Measurements from ENCODE around the gene MUC6.

The MUC6 gene

DNA sequence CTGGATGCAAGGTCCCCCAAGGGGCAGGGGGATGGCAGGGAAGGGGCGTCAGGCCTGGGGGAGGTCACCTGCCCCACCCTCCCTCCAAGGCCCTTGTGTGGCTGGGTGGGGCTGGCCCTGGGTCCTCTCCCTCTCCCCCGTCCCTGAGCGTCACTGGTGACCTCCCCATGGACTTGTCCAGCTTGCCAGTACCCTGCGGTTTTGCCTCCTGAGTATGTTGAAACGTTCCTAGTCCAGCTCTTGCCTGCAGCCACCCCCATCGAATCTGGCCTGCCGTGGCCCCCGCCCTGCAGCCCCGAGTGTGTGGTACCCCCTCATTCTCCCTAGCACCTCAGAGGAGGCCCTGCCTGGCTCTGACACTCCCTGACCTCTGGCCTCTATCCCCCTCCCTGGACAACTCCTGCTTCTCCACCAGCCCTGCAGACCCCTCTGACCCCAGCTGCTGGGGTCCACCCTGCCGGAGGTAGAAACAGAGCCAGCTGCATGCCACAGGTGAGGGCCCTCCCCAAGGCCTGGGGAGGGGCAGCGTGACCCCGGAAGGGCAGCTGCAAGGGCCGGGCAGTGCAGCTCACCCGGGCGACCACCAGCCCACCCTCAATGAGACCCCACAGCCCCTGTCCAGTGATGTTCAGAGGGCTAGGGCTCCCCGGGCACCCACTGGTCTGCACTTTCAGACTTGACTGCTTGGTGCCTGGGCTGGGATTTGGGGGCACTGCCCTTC, 4.1 kb upstream of the MUC6 start:
- TF ChIP-seq, protein P1, sequence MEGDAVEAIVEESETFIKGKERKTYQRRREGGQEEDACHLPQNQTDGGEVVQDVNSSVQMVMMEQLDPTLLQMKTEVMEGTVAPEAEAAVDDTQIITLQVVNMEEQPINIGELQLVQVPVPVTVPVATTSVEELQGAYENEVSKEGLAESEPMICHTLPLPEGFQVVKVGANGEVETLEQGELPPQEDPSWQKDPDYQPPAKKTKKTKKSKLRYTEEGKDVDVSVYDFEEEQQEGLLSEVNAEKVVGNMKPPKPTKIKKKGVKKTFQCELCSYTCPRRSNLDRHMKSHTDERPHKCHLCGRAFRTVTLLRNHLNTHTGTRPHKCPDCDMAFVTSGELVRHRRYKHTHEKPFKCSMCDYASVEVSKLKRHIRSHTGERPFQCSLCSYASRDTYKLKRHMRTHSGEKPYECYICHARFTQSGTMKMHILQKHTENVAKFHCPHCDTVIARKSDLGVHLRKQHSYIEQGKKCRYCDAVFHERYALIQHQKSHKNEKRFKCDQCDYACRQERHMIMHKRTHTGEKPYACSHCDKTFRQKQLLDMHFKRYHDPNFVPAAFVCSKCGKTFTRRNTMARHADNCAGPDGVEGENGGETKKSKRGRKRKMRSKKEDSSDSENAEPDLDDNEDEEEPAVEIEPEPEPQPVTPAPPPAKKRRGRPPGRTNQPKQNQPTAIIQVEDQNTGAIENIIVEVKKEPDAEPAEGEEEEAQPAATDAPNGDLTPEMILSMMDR (IDR thresholded peaks at IDR 0.05; ENCODE audit: borderline replicate concordance, insufficient read depth, low read depth, low read length), result no peak
- no peak overlapping the region for H3K4me3 ChIP-seq (ENCODE audit: low read depth, low read length)

DNA sequence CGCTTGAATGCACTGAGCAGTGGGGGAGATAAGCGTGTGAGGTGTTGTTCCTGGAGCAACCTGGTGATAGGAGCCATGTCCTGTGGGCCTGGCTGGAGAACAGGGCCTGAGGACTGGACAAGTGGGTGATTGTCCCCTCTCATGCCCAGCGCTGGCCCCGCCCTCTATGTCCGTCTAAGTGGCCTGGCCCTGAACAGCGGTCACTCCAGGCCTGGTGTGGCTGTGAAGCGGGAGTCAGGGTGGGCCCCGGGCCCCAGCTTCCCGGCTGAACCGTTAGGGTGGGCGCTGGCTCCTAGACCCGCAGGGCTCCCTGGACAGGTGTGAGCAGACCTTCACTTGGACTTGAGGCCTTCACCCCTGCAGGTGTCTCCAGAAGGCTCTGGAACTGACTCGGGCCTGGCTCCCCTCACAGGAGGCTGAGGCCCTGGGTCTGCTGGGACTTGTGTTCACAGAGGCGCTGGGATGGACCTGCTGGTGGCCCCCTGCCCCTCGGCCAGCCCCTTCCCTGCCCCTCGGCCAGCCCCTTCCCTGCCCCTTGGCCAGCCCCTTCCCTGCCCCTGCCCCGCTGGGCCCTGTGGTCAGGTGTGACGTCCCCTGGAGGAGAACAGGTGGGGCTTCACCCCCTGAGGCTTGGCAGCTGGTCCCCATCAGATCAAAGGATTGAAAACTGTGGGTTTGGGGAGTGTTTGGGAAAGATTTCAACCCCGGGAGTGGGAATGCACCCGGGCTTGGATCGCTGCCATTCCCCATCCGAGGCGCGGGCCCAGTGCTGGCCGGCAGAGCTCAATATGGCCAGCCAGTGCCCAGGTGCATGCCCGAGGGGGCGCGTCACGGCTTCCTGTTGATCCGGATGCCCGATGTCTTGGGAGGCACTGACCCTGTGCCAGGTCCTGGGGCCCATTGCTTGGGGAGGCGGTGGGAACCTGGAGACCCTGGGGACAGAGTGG, 3.2 kb upstream of the MUC6 start:
- no peak overlapping the region for H3K4me3 ChIP-seq (ENCODE audit: low read depth, low read length)
- TF ChIP-seq, protein P1 (IDR thresholded peaks at IDR 0.05; ENCODE audit: borderline replicate concordance, insufficient read depth, low read depth, low read length), result no peak

DNA sequence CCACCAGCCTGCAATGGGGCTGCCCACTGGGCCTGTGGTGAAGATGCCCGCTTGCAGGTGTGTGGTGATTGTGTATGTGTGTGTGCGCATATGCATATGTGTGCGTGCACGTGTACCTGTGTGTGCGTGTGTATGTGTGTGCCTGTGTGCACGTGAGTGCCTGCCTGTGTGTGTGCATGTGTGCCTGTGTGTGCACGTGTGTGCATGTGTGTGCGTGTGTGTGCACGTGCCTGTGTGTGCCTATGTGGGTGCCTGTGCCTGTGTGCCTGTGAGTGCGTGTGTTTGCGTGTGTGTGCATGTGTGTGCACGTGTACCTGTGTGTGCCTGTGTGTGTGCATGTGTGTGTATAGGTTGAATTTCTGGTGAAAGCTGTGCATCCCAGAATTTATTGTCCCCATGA, 2.4 kb upstream of the MUC6 start:
- TF ChIP-seq, protein P1 (IDR thresholded peaks at IDR 0.05; ENCODE audit: borderline replicate concordance, insufficient read depth, low read depth, low read length), result no peak

DNA sequence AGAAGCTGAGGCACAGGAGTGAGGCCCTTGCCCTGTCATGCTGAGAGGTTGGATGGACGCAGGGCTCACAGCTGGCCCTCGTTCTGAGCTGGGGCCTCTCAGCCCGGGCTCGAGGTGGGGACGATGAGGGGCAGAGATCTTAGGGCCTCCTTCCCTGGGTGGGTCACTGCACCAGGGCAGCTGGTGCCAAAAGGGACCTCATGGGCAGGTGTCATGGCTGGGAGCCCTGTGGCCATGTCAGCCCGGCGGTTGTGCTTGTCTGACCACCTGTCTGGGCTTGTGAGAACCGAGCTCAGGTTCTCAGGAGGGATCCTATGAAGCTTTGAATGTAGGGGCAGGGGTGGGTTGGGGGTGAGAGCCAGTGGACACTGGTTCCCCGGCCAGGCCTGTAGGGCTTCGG, 1.8 kb upstream of the MUC6 start:
- TF ChIP-seq, protein P1 (IDR thresholded peaks at IDR 0.05; ENCODE audit: borderline replicate concordance, insufficient read depth, low read depth, low read length), result no peak
- no peak overlapping the region for H3K4me3 ChIP-seq (ENCODE audit: low read depth, low read length)

More for the DNA sequence above, 2.4 kb upstream of the MUC6 start:
- H3K4me3 ChIP-seq (ENCODE audit: low read depth, low read length), result no peak overlapping the region

DNA sequence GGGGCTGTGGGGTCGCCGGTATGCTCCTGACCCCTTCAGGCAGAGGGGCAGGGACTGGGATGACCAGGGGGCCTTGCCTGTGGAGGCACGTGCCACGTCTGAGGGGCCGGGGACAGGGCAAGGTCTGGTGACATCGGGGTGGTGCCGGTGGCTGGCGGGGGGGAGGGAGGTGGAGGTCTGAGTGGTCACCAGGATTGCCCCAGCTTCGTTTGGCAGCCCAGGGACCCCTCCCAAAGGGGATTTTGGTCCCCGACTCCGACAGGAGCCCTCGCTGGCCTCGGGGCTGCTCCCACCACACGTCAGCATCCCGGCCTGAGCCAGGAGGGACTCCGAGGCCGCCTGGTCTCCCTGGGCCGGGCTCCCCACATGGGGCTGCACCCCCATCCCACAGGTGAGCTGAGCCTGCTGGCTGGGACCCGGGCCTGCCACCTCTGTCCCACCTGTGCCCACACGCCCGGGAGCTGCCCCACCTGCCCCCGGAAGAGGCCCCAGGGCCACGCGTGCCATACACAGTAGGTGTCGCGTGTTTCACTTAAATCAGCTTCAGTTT, 1.1 kb upstream of the MUC6 start:
- TF ChIP-seq, protein P1 (IDR thresholded peaks at IDR 0.05; ENCODE audit: borderline replicate concordance, insufficient read depth, low read depth, low read length), result no peak
- H3K4me3 ChIP-seq (ENCODE audit: low read depth, low read length), result no peak overlapping the region

DNA sequence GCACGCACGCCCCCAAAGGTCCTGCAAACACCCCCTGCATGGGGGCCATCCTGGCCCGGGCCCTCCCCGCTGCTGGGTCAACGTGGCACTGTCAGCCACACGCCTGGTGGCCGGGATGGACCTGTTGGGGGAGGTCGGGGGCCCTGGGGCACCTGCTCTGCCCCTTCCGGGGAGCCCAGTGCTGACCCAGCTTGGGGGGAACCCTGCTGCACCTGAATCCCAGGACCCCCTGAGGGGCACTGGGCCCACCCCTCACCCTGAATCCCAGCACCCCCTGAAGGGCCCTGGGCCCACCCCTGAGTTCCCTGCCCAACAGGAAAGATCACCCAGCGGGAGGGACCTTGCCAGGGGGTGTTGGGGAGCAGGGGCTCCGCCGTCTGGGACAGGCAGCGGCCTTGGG, 413 bp upstream of the MUC6 start:
- H3K4me3 ChIP-seq (ENCODE audit: low read depth, low read length), result no peak overlapping the region
- TF ChIP-seq, protein P1 (IDR thresholded peaks at IDR 0.05; ENCODE audit: borderline replicate concordance, insufficient read depth, low read depth, low read length), result no peak
